Hindlimb muscle (tissue), 1 donor: Measurements from ENCODE around the gene KCTD14. TPM values are rescaled to one million over a fixed set of nuclear protein-coding genes. Genes with fewer than 3 reads are reported as not detected.

ENCODE experiments used
- polyA plus RNA-seq: library from polyadenylated mRNA; unstranded; fragments of 120-200 nt; gene quantifications from one replicate; pipeline ENCODE4 v1.2.1, GENCODE V29; 2013; ENCODE audit not compliant: insufficient read length

KCTD14 gene
- polyA plus RNA-seq, 1 donor, result 1.2 TPM

Other genes starting within 250 kb of the KCTD14 start
- 31.8 TPM for gene RSF1, start 202.6 kb downstream of the KCTD14 start, polyA plus RNA-seq
- 45.5 TPM for gene AAMDC, start 202.1 kb downstream of the KCTD14 start, polyA plus RNA-seq
- gene INTS4, start 28.6 kb downstream of the KCTD14 start, polyA plus RNA-seq, result 26.8 TPM
- gene THRSP, start 40.6 kb upstream of the KCTD14 start, polyA plus RNA-seq, result 1.2 TPM
- gene NDUFC2, start 56.6 kb upstream of the KCTD14 start, polyA plus RNA-seq, result 156 TPM
- gene ALG8, start 116.3 kb upstream of the KCTD14 start, polyA plus RNA-seq, result 23.8 TPM
- 8.2 TPM for gene KCTD21, start 165.3 kb upstream of the KCTD14 start, polyA plus RNA-seq
- gene USP35, start 165.6 kb upstream of the KCTD14 start, polyA plus RNA-seq, result 4.1 TPM